Measurements from ENCODE around the gene FAM131C.

FAM131C gene

DNA sequence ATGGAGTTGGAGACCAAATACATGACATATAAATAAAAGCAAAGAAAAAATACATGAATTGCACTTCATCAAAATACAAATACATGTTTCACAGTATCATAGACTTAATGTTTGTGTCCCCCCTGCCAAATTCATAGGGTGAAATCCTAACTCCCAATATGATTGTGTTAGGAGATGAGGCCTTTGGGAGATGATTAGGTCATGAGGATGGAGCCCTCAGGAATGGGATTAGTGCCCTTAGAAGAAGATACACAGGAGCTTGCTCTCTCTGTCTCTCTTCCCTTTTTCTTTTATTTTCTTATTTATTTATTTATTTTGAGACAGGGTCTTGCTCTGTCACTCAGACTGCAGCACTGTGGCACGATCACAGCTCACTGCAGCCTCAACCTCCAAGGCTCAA lies 26.0 kb upstream of the FAM131C start:
- DNase-seq = no peak

DNA sequence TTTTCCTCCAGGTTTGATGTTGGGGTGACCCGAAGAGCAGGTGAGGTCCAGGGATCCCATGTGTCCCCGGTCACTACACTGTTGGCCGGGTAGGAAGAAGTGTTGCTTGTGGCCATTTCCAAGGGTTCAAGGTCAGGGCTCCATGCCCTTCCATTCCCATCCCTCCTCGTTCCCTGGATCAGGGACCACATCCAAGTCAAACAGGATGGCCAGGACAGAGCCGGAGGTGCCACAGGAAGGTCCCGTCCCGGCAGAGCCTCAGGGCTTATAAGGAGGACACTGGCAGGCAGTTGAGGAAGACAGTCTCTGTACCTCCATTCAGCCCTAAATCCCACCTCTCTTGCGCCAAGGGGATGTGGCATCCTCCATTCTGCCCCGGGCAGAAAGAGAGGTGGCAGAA lies 22.0 kb upstream of the FAM131C start:
- no peak for DNase-seq

DNA sequence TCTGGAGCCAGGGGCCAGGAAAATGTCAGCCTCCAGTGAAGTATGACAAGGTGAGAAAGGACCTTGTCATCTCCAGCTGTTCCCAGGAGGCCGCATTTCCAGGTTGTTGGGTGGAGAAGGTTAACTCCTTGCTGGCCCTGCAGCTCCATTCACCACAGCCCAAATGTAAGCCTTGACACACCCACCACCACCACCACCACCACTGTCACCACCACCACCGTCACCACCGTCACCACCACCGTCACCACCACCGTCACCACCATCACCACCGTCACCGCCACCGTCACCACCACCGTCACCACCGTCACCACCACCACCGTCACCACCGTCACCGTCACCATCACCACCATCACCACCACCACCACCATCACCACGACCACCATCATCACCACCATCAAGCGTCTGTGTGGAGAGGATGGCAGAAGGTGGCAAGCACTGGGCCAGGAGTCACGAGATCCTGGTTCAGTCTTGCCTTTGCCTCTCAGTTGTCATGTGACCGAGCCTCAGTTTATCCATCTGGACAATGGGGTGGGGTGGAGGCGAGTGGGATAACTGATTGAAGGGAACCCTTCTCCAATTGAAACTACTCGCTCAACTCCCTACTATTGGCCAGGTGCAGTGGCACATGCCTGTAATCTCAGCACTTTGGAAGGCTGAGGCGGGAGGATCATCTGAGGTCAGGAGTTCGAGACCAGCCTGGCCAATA lies 21.2 kb upstream of the FAM131C start:
- DNase-seq = no peak

- no peak for DNase-seq
These were observed 20.2 kb upstream of the FAM131C start for GRCh38 chr1:16093611-16094010.

DNA sequence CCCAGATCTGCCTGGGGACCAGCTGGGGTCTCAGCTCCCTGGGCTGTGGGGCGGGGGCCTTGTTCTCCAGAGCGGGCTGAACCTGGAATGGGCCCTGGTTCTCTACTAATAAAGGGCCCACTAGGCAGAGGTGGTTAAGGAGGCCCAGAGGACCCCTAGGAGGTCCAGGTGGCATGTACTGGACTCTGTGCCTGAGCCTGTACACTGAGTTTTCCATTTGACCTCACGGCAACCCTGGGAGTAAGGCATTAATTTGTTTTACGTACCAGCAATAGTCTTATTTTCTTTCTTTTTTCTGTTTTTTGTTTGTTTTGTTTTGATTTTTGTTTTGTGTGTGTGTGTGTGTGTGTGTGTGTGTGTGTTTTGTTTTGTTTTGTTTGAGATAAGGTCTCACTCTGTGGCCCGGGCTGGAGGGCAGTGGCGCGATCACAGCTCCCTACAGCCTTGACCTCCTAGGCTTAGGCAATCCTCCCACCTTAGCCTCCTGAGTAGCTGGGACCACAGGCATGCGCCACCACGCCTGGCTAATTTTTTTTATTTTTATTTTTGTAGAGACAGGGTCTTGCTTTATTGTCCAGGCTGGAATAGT lies 19.6 kb upstream of the FAM131C start:
- no peak for DNase-seq

DNA sequence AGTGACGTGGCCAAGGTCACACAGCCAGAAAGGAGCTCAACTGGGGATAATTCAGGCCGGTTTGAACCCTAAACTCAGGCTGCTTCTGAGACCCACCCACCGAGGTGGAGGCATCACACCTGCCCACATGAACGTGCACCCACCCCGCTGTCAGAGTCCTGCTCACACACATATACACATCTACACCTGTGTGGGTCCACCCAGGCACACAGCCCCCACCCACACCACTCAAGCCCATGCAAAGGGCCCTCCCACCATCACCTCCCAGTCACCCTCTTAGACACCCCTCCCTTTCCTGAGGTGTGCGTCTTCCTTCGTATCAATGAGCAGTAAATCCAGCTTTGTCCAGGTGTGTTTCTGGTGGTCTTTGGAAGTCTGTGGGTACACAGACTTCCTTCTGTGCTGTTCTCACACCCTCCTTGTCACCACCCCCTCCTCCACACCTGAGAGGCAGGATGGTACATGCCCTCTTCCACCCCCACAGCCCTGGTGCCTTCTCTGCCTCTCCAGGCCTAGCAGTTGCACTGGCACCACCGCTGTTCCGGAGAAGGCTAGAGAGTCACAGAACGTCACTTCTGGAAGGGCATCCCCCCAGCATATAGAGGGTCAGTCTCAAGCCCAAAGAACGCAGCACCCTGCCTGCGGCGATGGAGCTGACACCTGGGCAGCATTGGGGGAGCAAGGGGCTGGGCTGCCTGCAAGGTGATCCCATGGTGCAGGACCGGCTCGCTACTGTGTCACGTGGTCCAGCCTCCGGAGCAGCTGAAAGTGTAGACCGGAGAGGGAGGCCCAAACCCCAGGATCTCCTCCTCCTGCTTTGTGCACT lies 18.9 kb upstream of the FAM131C start:
- no peak for DNase-seq

DNA sequence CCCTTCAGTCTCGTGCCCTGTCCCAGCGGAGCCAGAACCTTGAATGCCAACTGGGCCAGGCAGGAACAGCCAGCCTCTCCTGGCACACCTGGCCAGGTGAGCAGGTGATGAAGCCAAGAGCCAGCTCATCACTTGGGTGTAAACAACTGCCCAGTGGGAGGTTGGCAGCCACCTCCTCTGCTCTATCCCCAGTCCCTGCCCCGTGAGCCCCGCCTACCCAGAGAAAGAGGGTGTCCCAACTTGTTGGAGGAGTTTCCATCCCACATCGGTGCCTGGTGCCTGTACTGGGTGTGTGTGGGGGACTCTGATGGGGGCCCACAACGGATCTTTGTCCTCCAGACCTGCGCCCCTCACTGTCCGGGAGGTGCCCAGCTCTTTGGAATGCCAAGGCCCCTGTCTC lies 17.8 kb upstream of the FAM131C start:
- DNase-seq = no peak

DNA sequence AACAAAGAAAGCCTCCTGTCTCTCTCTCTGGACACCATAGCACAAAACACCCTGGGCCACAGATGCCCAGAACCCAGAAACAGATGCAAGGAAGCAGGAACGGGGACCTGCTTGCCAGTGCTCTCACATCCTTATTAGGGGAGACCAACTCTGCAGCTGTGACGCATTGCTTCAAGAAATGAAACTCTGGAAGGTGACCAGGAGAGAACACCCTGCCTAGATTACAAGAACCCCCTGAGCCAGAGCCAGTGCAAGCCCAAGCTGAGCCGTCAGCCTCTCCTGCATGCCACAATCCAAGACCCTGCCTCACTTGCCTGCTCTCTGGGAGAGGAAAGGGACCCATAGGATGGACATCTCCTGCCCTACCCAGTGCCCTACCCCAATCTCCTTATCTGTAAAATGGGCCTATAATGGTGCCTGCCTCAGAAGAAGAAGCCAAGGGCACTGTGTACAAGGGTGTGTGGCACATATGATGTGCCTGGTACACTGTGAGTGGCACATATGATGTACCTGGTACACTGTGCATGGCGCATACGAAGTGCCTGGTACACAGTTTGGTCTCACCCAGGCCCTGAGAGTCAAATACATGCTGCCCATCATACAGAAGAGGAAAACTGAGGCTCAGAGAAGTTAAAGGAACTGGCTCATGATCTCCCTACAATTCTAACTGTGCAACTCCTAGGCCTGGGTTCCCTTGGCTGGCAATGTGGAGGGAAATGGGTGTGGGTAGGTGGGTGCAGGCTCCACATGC lies 16.8 kb upstream of the FAM131C start:
- DNase-seq = no peak

- DNase-seq = no peak
These were observed 15.5 kb upstream of the FAM131C start for GRCh38 chr1:16088996-16089395.

DNA sequence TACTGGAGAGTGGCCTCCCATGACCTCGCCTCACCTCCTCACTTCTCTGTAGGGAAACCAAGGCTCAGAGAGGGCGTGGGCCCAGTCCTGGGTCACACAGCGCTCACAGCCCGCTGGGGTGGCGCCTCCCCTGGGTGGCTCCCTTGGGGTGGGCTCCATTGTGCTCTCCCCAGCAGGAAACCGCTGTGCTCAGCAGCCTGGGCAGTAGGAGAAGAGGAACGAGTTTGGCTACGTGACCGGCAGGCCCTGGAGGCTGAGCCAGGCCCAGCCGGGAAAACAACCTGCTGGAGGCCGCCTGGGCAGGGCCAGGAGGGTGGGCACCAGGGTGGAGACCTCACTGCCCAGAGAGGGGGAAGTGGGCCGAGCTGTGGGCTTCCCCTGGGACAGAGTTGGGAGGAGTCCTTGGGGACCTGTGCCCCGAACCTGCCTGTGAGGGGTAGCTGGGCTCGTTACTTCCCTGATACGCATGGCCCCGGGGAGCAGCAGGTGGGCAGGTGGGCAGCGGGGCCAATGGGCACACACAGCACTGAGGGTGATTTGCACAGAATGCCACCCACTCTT lies 15.0 kb upstream of the FAM131C start:
- no peak for DNase-seq

GRCh38 chr1:16087733-16088132 lies 14.3 kb upstream of the FAM131C start:
- DNase-seq = no peak

DNA sequence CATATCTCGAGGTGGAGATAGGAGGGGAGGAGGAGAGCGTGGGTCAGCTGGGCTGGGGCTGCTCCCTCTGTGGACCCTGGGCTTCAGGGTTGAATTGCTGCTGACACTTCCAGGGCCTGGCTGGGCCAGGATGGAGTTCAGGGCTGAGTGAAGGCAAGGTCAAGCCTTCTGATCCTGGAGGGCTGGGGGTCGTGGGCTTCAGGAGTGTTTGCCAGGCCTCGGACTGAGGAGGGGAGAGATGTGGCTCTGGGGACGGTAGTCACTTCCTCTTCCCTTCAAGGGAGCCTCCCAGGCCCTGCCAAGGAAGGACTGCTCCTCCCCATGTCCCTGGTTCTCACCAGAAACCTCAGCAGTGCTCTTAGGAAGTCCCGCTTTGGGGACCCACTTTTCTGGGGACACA lies 12.1 kb upstream of the FAM131C start:
- no peak for DNase-seq

DNA sequence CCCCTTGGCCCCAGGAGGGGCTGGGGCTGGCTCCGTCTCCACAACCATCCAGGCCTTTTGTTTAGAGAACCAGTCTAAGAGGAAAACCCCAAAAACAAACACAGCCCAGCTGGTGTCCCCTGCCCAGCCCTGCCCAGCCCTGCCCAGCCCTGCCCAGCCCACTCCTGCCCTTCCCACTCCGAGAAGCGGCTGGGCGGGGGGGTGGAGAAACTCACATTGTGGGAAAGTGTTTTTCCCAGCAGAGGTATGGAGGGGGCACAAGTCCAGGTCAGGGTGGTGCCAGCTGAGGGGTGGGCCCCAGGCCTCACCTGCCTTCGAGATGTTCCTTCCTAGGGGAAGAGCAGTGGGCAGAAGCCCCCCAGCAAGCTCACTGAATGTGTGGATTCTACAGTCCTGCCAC lies 10.0 kb upstream of the FAM131C start:
- DNase-seq = no peak

DNA sequence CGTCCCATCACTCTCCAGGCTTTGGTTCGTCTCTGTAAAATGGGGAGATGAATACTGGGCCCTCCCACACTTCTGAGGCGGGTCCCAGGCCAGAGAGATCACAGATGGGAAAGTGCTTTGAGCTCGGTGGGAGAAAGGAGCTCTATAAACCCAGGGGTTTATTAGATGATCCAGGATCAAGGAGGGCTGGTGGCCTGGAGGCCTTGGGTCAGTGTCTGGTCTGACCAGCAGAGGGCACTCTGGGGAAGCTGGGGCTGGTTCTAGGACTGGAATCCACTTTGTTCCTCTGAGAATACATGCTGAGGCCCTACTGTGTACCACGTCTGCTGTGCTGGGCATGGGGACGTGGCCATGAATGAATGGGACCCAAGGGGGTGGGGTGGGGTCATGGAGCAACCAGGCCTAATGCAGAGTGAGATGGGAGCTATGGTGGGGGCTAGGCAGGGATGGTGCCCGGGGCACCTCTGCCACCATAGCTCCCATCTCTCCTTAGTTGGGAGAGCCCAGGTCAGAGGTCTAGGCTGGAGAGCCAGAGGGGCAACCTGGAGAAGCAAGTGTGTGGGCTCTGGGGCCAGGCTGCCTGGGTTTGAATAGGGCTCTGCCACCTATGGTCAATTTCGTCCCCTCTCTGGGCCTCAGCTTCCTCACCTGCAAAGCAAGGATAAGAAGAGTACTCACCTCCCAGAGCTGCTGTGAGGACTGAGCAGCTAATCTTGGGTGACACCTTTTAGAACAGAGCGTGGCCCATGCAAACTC lies 9.0 kb upstream of the FAM131C start:
- DNase-seq = peak; percentile 59

DNA sequence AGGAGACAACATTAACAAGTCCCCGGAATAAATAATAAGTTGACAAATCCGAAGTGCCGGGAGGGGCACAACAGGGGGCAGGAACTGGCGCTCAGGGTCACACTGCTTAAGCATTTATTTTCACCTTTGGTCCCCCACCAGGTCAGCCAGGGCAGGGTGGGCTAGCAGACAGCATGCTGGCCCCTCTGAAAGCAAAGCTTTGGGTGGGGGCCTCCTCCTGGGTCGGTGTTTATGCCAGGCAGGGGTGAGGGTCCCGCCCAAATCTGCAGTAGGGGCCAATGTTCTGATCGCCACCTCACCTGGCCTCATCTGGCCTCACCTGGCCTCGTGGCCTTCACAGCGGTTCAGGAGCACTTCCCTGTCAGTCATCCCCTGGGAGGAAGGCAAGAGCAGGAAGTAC lies 8.2 kb upstream of the FAM131C start:
- no peak for DNase-seq

DNA sequence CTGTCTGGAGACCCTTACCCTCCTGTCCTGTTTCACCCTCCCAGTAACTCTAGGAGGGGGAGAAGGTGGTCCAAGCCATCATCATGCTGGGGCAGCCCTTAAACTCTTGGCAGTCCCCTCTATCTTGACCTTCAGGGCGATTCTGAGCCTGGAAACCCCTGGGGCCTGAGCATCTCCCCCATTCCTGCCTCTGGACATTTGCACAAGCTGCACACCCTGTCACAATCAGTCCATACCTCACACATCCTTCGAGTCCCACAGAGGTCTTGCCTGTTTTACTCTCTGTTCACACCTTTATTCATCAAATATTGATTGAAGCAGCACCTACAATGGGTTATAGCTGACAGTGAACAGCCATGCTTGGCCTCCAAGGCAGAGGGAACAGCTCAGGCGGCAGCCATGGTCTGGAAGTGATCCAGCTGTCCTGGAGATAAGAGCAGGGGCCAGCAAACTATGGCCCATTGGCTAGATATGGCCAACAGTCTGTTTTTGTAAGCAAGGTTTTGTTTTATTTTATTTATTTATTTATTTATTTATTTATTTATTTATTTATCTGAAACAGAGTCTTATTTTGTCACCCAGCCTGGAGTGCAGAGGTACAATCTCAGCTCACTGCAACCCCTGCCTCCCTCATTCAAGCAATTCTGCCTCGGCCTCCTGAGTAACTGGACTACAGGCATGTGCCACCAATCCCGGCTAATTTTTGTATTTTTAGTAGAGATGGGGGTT lies 7.1 kb upstream of the FAM131C start:
- DNase-seq = no peak

DNA sequence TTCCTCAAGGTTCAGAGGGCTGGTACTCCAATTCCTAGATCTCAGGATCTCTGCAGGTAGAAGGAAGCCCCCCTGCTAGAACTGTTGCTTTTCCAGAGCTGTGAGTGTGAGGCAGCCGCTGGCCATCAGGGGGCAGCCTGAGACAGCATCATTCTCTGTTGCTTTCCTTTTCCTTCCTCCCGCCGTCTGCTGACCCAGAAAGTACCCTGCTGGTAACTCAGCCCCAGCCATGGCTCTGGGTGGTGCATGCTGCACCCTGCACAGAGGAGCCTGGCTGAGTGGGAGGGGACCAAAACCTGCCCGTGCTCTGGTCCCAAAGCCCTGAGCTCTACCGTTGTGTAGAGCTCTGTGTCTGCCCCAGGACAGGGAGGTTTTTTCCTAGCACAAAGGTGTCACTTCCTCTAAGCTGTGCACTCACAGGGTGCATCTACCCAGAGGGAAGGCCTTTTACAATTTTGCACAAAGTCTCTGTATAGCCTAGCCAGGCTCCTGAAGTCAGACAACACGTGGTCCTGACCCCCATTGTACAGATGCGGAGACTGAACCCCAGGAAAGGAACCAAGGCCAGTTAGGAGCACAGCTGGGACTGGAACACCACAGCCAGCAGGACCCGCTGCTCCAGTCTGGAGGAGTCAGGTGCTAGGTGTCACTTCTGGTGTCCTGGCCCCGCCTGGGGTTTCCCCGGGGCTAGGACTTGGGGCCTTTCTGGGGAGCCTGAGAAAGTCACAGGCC lies 5.6 kb upstream of the FAM131C start:
- peak; percentile 79 for DNase-seq

GRCh38 chr1:16077406-16078245 lies 4.2 kb upstream of the FAM131C start:
- DNase-seq = no peak

- no peak for DNase-seq
These were observed 3.4 kb upstream of the FAM131C start for GRCh38 chr1:16076865-16077238.
